HTR-8/SVneo (cell line): ENCODE measurements around the gene SHISA5.

Experiments
- DNase-seq: peaks from one replicate; pipeline ENCODE4 v3.0.0; 2011; ENCODE audit warnings: low spot score, mixed read lengths; ENCODE audit not compliant: insufficient read length
- FAIRE-seq: peaks from 2 replicates; lab custom pipeline; 2011; peaks lifted over from hg19 to GRCh38; lab: Jason Lieb, UNC

SHISA5 gene

DNA sequence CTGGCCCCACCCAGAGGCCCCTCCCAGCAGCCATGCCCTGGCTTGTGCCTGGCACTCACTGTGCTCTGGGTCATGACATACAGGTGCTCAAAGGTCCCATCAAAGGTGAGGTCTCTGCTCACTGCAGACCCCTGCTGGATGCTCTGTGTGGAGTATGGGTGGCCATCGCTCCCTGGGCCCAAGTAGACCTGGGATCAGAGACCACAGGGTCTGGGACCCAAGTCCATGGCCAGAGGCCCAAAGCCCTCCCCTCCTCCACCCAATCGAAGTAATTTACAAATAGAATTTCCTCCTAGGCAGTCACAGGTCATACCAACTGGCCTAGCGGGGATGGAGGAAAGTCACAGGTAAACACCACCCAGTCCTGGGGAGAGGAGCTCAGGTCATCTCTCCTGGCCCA lies 81.7 kb downstream of the SHISA5 start:
- DNase-seq (no peak), FAIRE-seq (no peak)

- DNase-seq, result no peak
- FAIRE-seq, result no peak
Measured at GRCh38 chr3:48420561-48420960, 83.4 kb downstream of the SHISA5 start.

DNA sequence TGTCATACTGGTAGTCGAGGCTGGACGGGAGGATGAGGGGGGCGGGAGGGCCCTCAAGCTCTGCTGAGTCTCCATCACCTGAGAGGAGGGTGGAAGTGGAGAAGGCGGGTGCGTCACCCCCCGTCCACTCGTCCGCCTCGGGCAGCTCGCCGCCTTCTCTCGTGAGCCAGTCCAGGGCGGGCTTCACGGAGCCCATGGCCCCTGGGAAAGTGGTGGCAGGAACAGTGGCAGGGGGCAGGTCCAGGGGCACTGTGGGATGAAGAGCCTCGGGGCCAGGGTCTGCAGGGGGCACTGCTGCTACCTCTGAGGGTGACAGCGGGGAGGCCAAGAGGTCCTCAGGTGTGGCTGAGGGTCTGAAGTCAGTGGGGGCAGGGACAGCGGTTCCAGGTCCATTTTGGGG lies 84.4 kb downstream of the SHISA5 start:
- DNase-seq, result no peak

GRCh38 chr3:48419149-48419548 lies 84.8 kb downstream of the SHISA5 start:
- FAIRE-seq (no peak), DNase-seq (no peak)

More for the DNA sequence above, 84.4 kb downstream of the SHISA5 start:
- no peak for FAIRE-seq

- DNase-seq, result no peak
- FAIRE-seq, result no peak
Measured at GRCh38 chr3:48418651-48419050, 85.3 kb downstream of the SHISA5 start.

DNA sequence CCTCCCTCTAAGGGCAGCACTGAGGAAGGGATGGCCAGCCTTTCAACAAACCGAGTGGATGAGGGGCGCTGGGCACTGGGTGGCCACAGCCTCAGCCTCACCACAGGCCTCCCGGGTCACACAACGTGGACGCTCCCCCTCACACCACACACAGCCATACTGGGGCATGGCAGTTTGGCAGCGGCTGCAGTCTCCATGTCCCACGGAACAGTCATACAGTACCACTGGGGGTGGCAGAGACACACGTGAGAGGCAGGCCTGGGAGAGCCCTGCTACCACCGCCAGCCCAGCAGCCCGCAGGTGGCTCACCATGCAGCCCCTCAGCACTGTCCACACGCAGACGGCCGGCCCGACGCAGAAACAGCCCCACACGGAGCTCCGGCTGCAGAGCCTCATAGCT lies 85.8 kb downstream of the SHISA5 start:
- no peak for DNase-seq

More for the DNA sequence above, 85.8 kb downstream of the SHISA5 start:
- no peak for FAIRE-seq
